ENCODE measurements around the gene BAIAP2.
A peak's percentile ranks its signal among the peaks of the same experiment; 100 is the strongest.
"Not testable (repeated sequence)": the region's sequence is repeated elsewhere in the genome, so short reads cannot be mapped to it uniquely, and the experiment has no call there.

Gene BAIAP2

DNA sequence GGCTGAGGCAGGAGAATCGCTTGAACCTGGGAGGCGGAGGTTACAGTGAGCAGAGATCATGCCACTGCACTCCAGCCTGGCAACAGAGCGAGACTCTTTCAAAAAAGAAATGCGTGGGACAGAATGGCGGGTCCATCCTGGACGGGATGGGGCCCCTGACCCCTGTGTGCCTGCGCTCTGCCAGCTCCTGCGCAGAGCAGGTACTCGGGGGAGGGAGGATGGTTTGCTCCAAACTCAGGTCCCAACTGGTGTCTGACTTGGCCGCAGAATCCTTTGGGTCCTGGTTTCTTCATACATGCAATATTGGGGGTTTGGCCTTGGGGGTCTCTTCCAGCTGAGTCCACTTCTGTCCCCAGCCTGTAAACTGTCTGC, 33.0 kb upstream of the BAIAP2 start:
- no peak for DNase-seq

DNA sequence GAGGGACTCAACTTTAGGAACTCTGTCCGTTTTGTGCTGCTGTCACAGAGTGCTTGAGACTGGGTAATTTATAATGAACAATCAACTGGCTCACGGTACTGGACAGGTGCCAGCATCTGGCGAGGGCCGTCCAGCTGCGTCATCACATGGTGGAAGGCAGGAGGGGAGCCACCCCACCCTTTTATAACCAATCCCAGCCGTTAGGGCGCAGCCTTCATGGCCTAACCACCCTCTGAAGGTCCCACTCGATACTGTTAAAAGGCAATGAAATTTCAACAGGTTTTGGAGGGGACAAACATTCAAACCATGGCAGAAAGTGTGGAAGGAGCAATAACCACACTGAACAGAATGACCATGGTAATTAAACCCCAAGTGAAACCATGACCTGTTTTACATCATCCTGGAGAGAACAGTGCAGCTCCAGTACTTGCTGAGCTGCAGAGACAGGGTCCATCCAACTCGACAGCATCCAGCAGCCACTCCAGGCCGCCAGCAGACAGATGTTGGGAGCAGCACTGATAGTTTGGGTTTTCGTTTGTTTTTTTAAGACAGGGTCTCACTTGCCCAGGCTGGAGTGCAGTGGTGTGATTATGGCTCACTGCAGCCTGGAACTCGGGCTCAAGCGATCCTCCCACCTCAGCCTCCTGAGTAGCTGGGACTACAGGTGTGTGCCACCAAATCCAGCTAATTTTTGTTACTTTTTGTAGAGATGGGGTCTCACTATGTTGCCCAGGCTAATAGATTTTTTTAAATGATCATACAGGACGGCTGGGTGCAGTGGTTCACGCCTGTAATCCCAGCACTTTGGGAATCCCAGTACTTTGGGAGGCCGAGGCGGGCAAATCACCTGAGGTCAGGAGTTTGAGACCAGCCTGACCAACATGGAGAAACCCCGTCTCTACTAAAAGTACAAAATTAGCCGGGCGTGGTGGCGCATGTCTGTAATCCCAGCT, 32.3 kb upstream of the BAIAP2 start:
- no peak for DNase-seq

DNA sequence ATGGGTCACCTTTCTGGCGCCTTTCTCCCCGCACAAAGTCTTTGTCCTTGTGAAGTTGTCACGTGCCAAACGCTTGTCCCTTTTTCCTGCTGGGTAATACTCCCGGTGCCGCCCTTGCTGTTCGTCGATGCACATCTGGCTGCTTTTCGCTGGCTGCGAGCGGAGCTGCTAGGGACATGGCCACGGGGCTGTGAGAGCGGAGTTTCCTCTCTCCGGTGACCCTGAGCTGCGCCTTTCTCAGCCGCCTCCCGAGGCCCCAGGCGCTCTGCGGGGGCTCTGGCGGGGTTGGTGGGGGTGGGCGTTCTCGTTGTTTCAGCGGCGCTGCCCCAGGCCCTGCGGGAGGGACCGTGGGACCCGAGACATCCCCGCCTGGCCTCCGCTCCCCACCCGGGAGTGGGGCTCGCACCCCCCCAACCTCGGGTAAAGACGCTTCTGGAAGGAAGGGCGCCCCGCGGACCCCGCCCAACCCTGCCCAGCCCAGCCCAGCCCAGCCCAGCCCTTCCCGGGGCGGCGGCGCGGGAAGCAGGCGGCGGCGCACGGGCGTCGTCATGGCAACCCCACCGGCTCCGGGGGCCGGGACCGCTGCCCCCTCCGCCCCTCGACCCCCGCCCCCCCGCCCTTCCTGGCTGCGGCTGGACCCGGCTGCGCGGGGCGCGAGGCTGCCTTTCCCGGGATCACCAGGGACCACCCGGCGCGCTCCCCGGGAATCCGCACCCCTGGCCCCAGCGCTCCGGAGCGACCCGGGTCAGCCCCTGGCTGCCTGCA, 31.1 kb upstream of the BAIAP2 start:
- no peak for DNase-seq

- DNase-seq: no peak
Observed at GRCh38 chr17:81006891-81007290, 28.1 kb upstream of the BAIAP2 start.

DNA sequence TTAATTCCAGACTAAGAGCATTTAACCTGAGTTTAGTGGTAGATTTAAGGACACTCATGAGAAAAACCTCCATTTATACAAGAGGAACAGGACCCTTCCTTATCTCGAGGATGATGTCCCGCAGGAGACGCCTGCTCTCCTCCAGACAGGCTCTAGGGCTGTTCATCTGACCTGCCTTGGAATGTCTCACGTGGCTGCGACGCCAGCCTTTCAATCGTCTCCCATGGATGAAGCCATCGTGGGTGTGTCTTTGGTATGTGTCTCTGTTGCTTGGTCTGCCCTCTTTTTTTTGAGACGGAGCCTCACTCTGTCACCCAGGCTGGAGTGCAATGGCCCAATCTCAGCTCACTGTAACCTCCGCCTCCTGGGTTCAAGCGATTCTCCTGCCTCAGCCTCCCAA, 26.8 kb upstream of the BAIAP2 start:
- no peak for DNase-seq

- DNase-seq: no peak
Observed at GRCh38 chr17:81009136-81009535, 25.8 kb upstream of the BAIAP2 start.

GRCh38 chr17:81010935-81011334, 24.0 kb upstream of the BAIAP2 start:
- DNase-seq: no peak

DNA sequence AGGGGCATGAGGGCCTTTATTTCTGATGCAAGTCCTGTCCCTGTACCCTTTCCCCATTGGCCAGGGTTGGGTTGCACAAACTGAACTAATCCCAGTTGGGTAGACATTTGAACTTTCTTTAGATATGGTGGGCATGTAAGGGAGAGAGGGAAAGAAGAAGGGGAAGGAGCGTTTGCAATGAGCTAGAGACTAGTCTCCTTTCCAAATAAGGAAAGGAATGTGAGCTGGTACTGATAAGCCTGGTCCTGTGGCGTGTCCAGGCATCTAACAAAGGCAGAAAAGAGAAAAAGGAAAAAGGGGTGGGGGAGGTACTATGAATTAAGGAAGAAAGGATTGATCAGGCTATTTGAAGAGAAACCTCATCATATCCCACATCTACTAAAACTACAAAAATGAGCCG, 23.0 kb upstream of the BAIAP2 start:
- no peak for DNase-seq

DNA sequence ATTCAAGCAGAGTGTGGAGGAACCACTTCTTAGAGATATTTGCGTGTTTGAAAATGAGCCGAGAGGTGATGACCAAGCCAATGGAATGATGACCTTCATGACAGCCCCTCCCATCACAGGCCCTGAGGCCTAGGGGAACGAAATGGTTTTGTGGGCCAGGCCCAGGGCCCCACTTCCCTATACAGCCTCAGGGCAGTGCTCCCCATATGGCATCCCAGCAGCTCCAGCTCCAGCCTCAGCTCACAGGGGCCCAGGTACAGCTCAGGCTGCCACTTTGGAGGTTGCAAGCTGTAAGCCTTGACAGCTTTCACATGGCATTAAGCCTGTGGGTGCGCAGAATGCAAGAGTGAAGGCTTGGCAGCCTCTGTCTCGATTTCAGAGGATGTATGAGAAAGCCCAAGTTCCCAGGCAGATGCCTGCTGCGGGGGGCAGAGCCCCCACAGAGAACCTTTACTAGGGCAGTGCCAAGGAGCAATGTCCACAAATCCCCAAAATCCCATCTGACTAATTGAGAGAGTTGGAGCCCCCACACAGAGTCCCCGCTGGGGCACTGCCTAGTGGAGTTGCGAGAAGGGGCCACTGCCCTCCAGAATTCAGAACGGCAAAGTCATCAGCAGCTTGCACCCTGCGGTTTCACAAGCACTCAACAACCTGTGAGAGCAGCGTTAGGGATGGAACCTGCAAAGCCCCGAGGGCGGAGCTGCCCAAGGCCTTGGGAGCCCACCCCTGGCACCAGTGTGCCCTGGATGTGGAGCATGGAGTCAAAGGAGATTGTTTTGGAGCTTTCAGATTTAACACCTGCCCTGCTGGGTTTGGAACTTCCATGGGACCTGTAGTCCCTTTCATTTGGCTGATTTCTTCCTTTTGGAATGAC, 22.1 kb upstream of the BAIAP2 start:
- no peak for DNase-seq

DNA sequence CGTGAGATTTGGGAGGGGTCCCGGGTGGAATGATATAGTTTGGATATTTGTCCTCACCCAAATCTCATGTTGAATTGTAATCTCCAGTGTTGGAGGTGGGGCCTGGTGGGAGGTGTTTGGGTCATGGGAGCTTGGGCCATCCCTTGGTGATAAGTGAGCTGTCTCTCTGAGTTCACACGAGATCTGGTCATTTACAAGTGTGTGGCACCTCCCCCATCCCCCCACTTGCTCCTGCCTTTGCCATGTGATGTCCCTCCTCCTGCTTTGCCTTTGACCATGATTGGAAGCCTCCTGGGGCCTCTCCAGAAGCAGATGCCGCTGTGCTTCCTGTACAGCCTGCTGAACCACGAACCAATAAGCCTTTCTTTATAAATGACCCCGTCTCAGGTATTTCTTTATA, 21.3 kb upstream of the BAIAP2 start:
- no peak for DNase-seq

DNA sequence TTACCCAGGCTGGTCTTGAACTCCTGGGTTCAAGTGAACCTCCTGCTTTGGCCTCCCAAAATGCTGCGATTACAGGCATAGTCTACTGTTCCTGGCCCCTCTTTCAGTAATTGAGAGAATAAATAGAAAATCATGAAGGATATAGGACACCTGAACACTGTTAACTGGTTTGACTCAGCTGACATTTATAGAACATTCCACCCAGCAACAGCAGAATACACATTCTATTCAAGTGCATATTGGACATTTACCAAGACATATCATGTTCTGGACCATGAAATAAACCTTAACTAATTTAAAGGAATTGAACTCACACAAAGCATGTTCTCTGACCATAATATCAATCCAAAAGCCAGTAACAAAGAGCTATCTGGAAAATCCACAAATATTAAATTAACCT, 19.8 kb upstream of the BAIAP2 start:
- DNase-seq: no peak

GRCh38 chr17:81016575-81016974, 18.4 kb upstream of the BAIAP2 start:
- no peak for DNase-seq

- not testable (repeated sequence) for DNase-seq
Observed at GRCh38 chr17:81017330-81017729, 17.6 kb upstream of the BAIAP2 start.

- no peak for DNase-seq
Observed at GRCh38 chr17:81018044-81018802, 16.7 kb upstream of the BAIAP2 start.

DNA sequence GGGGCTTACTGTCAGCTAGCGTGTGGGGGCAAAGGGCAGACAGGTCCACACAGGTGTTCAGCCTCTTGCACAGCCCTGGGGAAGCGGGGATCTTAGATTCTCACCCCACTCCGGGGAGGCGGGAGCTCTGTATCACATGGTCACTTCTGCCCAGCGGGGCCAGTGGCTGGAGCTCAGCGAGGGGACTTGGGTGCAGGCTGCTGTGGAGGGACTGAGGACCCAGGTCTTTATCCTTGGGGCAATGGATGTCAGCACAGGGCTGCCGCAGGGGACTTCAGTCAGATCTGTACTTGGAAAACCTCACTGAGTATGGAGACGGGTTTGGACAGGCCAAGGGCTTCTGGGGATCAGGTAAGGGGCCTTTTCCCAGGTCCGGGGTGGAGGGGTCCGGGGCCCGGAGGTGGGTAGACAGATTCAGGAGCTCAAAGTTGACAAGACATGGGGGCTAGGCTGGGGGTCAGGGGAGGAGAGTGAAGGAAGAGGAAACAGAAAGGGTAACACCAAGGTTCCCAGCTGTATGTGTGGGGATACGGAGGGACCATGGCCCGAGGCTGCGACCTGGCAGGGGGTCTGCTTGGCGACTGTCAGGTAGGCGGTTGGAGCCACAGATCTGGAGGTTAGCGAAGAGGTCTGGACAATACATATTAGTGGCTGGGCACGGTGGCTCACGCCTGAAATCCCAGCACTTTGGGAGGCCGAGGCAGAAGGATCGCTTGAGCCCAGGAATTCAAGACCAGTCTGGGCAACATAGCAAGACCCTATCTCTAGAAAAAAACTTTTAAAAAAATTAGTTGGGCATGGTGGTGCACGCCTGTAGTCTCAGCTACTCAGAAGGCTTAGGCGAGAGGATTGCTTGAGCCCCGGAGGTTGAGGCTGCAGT, 15.1 kb upstream of the BAIAP2 start:
- no peak for DNase-seq

- DNase-seq: no peak
Observed at GRCh38 chr17:81020443-81020766, 14.5 kb upstream of the BAIAP2 start.

DNA sequence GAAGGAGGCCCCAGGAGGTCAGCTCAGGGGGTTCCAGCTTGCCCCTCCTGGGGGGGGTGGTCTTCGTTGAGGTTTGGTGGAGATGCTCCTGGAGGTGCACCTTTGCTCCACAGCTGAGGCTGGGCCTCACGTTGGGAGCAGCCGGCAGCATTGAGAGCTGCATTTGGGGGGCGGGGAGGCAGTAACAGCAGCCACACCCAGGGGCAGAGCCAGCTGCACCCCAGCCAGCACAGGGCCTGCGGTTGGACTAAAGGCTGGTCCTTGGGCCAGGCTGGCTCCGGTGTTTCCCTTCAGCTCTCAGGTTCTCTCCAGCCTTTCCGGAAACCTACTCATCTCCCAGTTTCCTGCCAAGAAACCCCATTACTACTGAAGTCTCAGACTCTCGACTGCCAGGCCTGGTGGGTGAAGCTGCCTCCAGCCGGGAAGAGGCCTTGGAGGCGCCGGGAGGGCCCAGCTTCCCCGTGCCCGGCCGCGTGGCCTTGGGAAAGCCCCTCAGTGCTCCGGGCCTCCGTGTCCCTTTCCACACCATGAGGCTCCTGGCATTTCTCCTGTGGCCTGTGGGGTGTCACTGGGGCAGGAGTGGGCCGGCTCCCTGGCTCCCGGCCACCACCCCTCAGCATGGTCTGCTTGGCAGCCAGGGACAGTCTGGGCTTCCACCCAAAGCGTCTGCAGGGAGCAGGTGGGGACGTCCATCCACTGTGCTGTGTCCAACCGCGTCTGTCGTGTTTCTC, 14.0 kb upstream of the BAIAP2 start:
- peak; percentile 15 for DNase-seq

DNA sequence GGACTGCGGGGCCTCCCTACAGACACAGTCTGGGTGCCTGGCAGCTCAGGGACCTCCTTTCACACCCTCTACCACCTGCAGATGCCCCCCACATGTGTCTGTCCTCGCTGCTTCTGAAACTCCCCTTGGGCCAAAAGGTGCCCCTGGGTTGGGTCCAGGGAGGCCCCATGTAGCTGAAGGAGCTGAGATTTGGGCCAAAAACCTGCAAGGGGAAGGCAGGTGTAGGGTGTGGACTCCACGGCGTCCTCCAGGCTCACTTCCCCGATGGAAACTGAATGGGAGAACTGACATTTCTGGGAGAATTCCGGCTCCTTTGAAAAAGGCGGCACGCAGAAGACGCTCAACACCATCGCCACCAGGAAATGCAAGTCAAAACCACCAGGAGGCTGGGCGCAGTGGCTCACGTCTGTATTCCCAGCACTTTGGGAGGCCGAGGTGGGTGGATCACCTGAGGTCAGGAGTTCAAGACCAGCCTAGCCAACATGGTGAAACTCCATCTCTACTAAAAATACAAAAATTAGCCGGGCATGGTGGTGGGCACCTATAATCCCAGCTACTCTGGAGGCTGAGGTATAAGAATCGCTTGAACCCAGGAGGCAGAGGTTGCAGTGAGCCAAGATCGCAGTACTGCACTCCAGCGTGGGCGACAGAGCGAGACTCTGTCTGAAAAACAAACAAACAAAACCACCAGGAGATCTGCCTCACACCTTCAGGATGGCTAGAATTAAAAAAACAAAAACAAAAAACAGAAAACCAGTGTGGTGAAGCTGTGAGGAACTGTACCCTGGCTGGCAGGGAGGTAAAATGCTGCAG, 13.2 kb upstream of the BAIAP2 start:
- DNase-seq: peak; percentile 2

- DNase-seq: peak; percentile 18
Observed at GRCh38 chr17:81022344-81022676, 12.6 kb upstream of the BAIAP2 start.
